Stimulated activated effector memory CD8-positive, alpha-beta T cell treated with anti-CD3 and anti-CD28 coated beads, Interleukin-12 subunit alpha, Interleukin-12 subunit beta, amount 100 ng/mL, for 72 hours (primary cell): Measurements from ENCODE around the gene OR4D5.

ENCODE experiments used
- ATAC-seq: fragments of 150-1000 bp; cut with Tn5 transposase; 2 replicates; pipeline ENCODE4 v1.10.0; 2021
- DNase-seq, 2 donors: peaks; one replicate each; pipeline ENCODE4 v3.0.0; 2021 to 2022; ENCODE audit warnings: low spot score in 2 of 2
- H3K27ac Mint-ChIP-seq: one replicate; pipeline ENCODE4 v1.8.0; 2022; ENCODE audit warnings: mild to moderate bottlenecking, mixed read lengths
- H3K36me3 Mint-ChIP-seq: one replicate; pipeline ENCODE4 v1.8.0; 2022; ENCODE audit warnings: mild to moderate bottlenecking, mixed read lengths
- H3K4me1 Mint-ChIP-seq: one replicate; pipeline ENCODE4 v1.8.0; 2022; ENCODE audit warnings: mixed read lengths
- H3K4me3 Mint-ChIP-seq: one replicate; pipeline ENCODE4 v1.8.0; 2022; ENCODE audit warnings: mild to moderate bottlenecking, mixed read lengths
- H3K9me3 Mint-ChIP-seq: one replicate; pipeline ENCODE4 v1.8.0; 2022; ENCODE audit warnings: mixed read lengths

The OR4D5 gene

GRCh38 chr11:123979311-123979710 lies 39.9 kb downstream of the OR4D5 start:
- Mint-ChIP-seq H3K9me3 (peaks cover 23% of the 10 kb centered on the region), H3K27ac (no peak overlapping the region), H3K36me3 (no peaks in the 10 kb centered on the region), H3K4me1 (no peaks in the 10 kb centered on the region), H3K4me3 (no peak overlapping the region)
- ATAC-seq (no peak), DNase-seq (no peak)
